ENCODE measurements around the gene SLFNL1. TPM values are rescaled to one million over a fixed set of nuclear protein-coding genes. Genes with fewer than 3 reads are reported as not detected.

The SLFNL1 gene
- total RNA-seq, 1 experiment from 2014 or later, result 0.11 TPM

DNA sequence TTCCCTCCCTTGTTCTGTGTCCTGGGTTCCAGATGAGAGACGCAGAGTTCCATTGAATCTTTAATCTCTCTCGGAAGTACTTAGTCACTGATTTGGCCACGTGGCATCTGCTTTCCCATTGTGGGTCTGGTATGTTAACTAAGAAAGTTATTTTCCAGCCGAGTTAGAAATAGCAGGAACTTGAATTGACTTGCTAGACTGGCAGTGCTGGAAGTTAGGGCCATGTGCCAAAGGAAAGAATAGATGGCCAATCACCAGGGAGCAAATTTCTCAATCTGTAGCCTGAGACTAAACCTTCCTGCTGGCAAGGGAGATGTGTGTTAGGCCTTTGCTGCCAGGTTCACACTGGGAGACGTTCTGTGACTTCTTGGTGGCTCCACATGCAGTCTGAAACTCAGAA, 24.2 kb upstream of the SLFNL1 start:
- no peak overlapping the region for H3K27ac ChIP-seq (ENCODE audit: insufficient read length, low read depth, low read length)
- H3K4me2 ChIP-seq (ENCODE audit: insufficient read depth, insufficient read length, low read length), result no peak overlapping the region
- no peak overlapping the region for H3K4ac ChIP-seq (ENCODE audit: low read depth, low read length)
- no peaks in the 10 kb centered on the region for H3K4me1 Mint-ChIP-seq
- H3K79me1 ChIP-seq (ENCODE audit: insufficient read depth, low read depth, low read length, poor library complexity, severe bottlenecking), result no peaks in the 10 kb centered on the region
- no peak overlapping the region for H3K4me3 Mint-ChIP-seq
- H3K9me3 ChIP-seq (ENCODE audit: control insufficient read depth, low read depth, low read length), result no peaks in the 10 kb centered on the region
- H2AK5ac ChIP-seq (ENCODE audit: insufficient read length, low read length), result no peak overlapping the region
- no peaks in the 10 kb centered on the region for H3K27me3 Mint-ChIP-seq (ENCODE audit: low read depth)
- H2BK5ac ChIP-seq (ENCODE audit: insufficient read length, low read length), result no peak overlapping the region
- H3K23ac ChIP-seq (ENCODE audit: insufficient read length, low read depth, low read length), result no peak overlapping the region
- WGBS (ENCODE audit: extremely low coverage, insufficient read length, low lambda C conversion rate), result no CpG with 5 or more reads among the region's 5 CpGs
- no peaks in the 10 kb centered on the region for H3K27me3 ChIP-seq (ENCODE audit: insufficient read depth, low read length)
- no peak overlapping the region for H4K91ac ChIP-seq (ENCODE audit: insufficient read length, low read depth, low read length)
- no peaks in the 10 kb centered on the region for H3K9me3 Mint-ChIP-seq
- no peak overlapping the region for H3K14ac ChIP-seq (ENCODE audit: insufficient read depth, low read length)
- no peak overlapping the region for H2BK120ac ChIP-seq (ENCODE audit: low read depth, low read length, poor library complexity, severe bottlenecking)
- H3K23me2 ChIP-seq (ENCODE audit: insufficient read length, low read depth, low read length, poor library complexity, severe bottlenecking), result no peaks in the 10 kb centered on the region
- no peak overlapping the region for H2BK12ac ChIP-seq (ENCODE audit: insufficient read length, low read depth, low read length)
- H3K27ac Mint-ChIP-seq, result no peak overlapping the region
- H4K5ac ChIP-seq (ENCODE audit: insufficient read length, low read depth, low read length), result no peak overlapping the region
- H2BK15ac ChIP-seq (ENCODE audit: low read depth, low read length), result no peak overlapping the region
- TF ChIP-seq, protein P1, sequence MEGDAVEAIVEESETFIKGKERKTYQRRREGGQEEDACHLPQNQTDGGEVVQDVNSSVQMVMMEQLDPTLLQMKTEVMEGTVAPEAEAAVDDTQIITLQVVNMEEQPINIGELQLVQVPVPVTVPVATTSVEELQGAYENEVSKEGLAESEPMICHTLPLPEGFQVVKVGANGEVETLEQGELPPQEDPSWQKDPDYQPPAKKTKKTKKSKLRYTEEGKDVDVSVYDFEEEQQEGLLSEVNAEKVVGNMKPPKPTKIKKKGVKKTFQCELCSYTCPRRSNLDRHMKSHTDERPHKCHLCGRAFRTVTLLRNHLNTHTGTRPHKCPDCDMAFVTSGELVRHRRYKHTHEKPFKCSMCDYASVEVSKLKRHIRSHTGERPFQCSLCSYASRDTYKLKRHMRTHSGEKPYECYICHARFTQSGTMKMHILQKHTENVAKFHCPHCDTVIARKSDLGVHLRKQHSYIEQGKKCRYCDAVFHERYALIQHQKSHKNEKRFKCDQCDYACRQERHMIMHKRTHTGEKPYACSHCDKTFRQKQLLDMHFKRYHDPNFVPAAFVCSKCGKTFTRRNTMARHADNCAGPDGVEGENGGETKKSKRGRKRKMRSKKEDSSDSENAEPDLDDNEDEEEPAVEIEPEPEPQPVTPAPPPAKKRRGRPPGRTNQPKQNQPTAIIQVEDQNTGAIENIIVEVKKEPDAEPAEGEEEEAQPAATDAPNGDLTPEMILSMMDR (conservative IDR thresholded peaks at IDR 0.05), result no peak
- H2AFZ ChIP-seq (ENCODE audit: low read length), result no peak overlapping the region
- H3K18ac ChIP-seq (ENCODE audit: insufficient read length, low read depth, low read length), result no peak overlapping the region
- no peak overlapping the region for H2BK20ac ChIP-seq (ENCODE audit: low read depth, low read length, poor library complexity, severe bottlenecking)
- H3K56ac ChIP-seq (ENCODE audit: insufficient read length, low read depth, low read length), result no peak overlapping the region
- no peak overlapping the region for H3T11ph ChIP-seq (ENCODE audit: low read length)
- peaks cover 0 to 26% (median 18%) of the 10 kb centered on the region in 3 experiments; a peak in 5 of 7 replicates for H3K36me3 Mint-ChIP-seq (ENCODE audit: insufficient read depth in 1 of 3, low read depth in 3 of 3)
- DNase-seq, result no peak
- H3K9ac ChIP-seq (ENCODE audit: extremely low read depth, insufficient read length, low read length), result no peak overlapping the region
- H4K8ac ChIP-seq (replicated peaks; ENCODE audit: insufficient read length, low read depth, low read length), result no peak overlapping the region
- H4K20me1 ChIP-seq (ENCODE audit: control insufficient read depth, insufficient read depth, insufficient read length), result no peaks in the 10 kb centered on the region
- no peaks in the 10 kb centered on the region for H3K79me2 ChIP-seq (ENCODE audit: insufficient read depth, low read length)
- no peaks in the 10 kb centered on the region for H3K4me1 ChIP-seq (ENCODE audit: insufficient read depth, low read length)

Data from H9 (cell line).